Activated CD8-positive, alpha-beta memory T cell treated with anti-CD3 and anti-CD28 coated beads, Interleukin-2, amount 50 U/mL, for 1 hour (primary cell): ENCODE measurements around the gene C1orf52.

ENCODE experiments used
- DNase-seq: peaks from one replicate; pipeline ENCODE4 v3.0.0-alpha.2; 2020; ENCODE audit errors: extremely low read depth

C1orf52 gene

GRCh38 chr1:85259118-85259911 lies at the start of gene C1orf52:
TSS of gene C1orf52 (minus strand) at chr1:85259662. CDS start at chr1:85259633, 29 bp downstream.
- peak; percentile 85 for DNase-seq

DNA sequence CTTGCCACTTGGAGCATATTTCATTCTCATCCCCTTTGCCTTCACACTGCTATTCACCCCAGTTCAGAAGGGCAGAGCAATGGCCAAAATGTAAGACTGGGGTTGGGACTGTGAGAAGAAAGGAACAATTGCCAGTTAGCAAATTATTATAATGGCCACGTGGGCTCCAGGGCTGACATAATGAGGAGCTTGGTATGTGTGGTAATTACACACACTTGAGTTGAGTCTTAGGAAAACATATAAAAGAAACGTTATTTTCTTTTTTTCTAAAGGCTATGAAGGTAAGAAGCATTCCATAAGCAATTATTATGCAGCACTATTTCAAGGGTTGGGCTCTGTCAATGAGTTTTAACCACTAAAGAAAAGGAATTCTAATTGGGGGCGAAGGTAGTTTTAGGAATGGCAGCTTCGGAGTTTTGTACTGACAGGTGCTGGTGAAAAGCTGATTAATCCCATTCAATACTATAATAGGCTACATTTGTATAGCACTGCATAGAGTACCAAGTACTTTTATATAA lies 49.4 kb upstream of the C1orf52 start:
- no peak for DNase-seq

DNA sequence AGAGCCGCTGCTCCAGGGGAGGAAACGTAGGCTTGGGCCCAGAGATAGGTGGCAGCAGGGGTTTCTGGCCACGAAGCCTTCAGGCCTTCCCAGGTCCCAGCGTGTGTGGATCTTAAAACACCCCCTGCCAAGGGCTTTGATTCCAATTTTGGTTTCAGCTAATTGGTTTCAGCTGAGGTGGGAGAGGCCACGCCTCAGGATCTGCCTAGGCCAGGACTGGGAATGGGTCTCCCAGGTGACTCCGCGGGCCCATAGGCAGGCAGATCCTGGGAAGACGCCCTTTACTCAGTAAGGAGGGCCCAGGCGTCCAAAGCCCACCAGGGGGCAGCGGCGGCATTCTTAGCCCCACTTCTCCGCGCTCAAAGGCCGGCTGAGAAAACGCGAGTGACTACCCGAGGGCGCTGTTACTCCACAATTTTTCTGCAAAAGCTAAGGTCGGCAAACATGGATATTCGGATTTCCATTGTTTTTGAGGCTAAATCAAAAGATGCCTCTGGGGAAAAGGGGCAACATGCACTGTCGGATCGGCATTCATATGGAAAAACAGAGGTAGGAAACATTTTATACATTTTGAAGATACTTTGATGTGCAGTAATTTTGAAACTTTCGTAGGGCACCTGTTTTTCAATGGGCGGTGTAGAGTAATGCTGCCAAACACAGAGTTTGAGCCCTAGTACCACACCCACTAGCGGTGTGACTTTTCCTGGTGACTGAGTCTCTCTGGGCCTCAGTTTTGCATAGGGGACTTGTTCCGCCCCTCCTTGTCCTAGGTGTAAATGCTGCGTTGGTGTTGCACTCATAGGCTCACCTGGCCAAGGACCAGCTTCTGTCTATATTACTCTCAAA lies 48.7 kb upstream of the C1orf52 start:
- peak; percentile 16 for DNase-seq

DNA sequence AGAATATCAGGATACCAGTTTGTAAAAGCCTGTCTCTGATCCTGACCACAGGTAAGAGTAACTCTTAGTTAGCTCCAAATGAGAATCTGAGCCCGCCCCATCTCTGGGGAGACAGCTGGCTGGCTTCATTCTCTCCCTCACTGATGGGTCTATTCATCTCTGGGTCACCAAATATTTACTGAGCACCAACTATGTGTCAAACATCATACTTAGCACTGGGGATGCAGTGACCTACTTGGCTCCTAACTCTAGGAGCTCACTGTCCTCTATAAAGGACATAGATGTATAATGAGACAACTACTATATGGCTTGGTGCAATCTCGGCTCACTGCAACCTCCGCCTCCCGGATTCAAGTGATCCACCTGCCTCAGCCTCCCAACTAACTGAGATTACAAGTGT lies 46.8 kb upstream of the C1orf52 start:
- no peak for DNase-seq

DNA sequence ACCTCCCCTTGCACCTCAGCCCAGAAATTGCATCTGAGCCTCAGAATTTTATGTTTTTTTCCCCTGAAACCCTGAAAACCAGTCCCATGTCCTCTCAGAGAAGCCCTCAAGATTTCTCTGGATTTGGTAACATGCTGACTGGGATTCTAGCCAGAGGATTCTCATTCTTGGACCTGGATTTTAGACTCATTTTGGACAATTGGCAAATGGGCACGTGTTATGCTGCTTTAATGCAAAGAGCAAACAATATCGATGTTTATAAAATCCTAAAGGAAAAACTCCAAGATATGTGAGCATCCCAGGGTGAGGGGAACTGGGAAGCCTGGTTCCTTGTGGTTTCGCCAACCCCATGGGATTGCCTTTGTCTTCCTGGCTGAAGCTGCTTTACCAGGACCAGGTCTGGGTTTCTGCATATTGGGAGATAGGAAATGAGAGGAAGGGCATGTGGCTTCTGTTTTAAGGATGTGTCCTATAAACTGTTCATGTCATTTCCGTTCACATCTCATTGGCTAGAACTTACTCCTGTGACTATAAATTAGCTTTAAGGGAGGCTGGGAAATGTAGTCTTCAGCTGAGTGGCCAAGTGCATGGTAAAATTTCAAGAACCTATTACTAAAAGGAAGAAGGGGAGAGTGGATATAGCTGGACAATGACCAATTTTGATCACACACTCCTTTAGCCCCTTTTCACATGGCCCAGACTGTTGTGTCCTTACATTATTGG lies 44.1 kb upstream of the C1orf52 start:
- DNase-seq = no peak

DNA sequence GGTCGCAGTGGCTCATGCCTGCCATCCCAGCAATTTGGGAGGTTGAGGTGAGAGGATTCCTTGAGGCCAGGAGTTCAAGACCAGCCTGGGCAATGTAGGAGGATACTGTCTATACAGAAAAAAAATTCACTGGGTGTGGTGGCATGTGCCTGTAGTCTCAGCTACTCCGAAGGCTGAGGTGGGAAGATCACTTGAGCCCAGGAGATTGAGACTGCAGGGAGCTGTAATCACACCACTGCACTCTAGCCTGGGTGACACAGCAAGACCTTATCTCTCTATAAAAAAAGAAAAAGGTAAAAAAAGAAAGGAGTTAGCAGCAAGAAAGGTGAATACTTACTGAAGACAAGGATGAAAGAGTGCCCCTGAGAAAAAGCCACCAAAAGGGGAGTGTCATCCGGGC lies 40.7 kb upstream of the C1orf52 start:
- no peak for DNase-seq

DNA sequence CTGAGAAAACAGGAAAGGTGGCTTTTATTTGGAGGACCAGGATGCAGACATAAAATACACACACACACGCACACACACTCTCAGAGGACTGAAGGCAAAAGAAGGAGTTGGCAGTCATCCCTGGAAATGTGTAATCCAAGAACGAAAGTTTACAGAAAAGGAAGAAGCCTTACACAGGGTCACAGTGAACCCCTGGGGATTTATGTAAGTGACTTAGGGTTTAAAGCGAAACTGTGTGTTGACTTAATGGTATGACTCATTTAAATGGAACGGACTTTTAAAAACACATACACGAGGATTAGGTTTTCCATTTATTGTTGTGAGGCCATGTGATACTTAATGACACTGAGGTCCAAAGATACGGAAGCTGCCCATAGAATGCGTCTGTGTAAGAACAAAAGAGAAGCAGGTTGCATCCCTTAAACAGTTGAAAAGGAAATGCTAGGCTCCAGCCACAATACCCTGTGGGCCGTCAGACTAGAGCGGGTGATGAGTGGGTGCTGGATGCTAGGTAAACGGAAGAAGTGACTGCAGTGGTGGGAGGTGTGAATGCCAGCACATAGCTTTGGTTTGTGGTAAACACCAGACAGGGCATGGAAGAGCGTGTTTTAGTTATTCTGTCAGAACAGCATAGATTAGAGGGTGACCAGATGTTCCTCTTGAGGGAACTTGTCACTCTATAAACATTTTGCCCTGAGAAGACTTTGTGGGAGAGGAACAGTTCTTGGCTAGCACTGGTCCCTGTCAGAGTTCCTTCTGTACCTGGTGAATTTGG lies 38.6 kb upstream of the C1orf52 start:
- DNase-seq = peak; percentile 25

DNA sequence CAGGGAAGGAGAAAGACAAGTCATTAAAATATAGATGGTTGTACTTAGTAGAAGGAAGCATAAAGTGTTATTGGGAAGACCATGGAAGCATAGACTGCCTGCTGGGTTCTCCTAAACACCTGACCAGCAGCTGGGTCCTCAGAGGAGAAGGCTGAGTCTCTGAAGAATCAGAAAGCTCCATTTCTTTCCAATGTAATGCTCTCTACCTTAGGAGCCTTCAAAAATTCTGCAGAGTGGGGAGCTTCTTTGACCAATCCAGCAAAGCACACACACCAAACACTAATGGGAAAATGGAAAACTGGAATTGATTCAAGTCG lies 38.0 kb upstream of the C1orf52 start:
- no peak for DNase-seq

DNA sequence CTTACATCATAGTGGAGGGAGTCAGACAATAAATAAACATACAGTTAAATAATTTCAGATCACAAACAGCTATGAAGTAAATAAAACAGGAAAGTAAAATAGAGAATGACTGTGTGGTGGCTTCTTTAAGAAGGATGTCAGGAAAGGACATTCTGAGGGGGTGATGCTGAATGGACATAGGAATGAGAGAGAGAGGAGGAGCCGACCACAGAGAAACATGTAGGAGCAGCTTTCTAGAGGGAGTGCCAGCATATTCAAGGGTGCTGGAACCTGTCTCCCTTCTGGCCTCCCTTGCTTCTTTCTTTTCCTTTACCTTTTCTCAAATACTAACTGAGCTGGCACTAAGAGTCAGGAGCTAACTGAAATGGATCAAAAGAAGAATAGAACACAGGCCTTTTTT lies 37.5 kb upstream of the C1orf52 start:
- no peak for DNase-seq

DNA sequence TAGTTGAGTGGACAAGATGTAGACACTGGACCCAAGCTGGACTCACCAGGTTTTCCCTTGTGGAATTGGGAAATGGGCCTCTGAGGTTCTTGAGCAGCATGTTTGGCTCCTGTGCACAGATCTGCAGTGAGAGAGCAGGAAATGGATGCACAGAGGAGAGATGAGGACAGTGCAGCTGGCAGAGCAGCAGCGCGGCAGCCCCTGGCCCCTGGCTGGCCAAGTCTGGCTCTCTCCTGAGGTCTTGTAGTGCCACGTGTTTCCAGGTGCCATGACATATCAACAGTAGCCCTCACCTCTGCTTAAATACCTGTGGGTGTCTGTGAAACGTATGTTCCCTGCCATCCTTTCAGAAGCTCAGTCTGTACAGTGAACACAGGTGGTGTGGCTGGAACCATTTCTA lies 36.2 kb upstream of the C1orf52 start:
- DNase-seq = no peak

- DNase-seq = no peak
These were observed 35.6 kb upstream of the C1orf52 start for GRCh38 chr1:85295006-85295431.

DNA sequence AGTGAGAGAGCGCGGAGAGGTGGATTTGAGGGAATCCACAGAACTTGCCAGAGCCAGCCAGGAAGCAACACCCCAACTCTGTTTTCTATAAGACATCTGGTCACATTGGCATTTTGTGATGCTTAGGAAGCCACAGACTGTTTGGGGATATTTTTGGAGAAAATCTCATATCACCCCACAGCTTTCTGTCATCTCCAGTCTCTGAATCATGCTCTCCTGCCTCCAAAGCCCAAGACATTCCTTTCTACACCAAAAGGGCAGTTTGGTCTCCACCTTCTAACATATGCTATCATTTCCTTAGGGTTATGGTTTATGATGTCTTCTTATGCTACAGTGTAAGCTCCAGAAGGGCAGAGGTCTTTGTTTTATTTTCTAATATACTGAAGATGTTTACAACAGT lies 31.4 kb upstream of the C1orf52 start:
- DNase-seq = no peak

- DNase-seq = no peak
These were observed 30.4 kb upstream of the C1orf52 start for GRCh38 chr1:85289848-85290335.

GRCh38 chr1:85289207-85289847 lies 29.9 kb upstream of the C1orf52 start:
- no peak for DNase-seq

- no peak for DNase-seq
These were observed 24.7 kb upstream of the C1orf52 start for GRCh38 chr1:85284202-85284601.

DNA sequence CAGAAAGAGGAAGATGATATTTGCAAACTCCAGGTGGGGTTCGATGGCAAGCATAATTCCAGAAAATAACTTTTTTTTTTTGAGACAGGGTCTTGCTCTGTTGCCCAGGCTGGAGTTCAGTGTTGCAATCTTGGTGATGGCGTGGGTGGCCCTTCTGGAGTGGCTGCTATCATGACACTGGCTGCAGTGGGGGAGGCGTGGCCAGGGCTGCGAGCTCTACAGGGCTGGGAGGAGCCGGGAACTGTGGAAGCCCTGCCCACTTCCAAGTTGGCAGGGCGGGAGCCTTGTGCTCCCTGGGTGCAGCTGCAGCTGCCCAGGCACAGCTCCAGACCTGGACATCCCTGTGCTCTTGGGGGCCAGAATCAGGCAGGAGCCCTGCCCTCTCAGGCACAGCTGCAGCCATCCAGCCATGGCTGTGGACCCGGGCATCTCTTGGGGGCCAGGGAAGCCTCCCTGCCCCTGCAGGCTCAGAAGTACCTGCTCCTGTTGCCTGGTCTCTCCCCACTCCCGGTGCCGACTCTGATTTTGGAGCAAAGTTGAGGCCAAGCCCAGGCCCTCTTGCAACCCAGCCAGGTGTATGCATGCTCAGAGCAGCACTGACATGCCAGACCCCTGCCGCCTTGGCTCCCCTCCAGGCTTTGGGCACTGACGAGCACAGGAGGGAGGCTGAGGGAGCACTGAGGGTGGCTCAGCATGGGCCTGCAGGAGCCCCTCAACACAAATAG lies 24.2 kb upstream of the C1orf52 start:
- no peak for DNase-seq

- DNase-seq = no peak
These were observed 23.0 kb upstream of the C1orf52 start for GRCh38 chr1:85282424-85282823.

GRCh38 chr1:85280636-85281035 lies 21.2 kb upstream of the C1orf52 start:
- DNase-seq = no peak

GRCh38 chr1:85279458-85280080 lies 20.1 kb upstream of the C1orf52 start:
- DNase-seq = no peak

DNA sequence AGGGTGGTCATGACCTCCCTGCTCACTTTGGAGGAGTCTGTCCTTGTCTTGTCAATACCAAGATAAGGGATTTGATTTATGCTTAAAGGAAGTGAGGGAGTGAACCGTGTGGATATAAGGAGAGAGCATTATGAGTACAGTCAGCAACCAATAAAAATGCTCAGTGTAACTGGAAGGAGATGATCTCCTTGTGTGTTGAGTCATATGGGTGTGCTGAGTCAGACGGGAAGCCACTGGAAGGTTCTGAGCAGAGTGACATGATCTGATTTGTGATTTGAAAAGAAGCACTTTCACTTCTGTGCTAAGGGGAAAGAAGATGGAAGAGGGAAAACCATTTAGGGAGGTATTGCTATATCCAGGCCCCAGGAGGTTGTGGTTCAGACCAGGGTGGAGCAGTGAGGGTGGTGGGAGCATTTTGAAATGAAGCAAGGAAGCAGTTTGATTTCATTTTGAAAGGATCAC lies 19.4 kb upstream of the C1orf52 start:
- no peak for DNase-seq
